Testis (tissue), 2 donors: ENCODE results near the gene EMC1.

Experiments used
- POLR2A ChIP-seq: fragments of 450-650 bp; IDR thresholded peaks from one replicate; pipeline ENCODE4 v1.6.1; 2017; ENCODE audit warnings: antibody characterized with exemption, mild to moderate bottlenecking, moderate library complexity
- TF ChIP-seq, protein P1 (sequence below), 3 experiments: fragments of 450-650 bp in 2 of 3; fragments of 200-600 bp in 1 of 3; sonication (generic) in 1 of 3; IDR thresholded peaks; one replicate each; pipeline ENCODE4 v1.5.1; 2016 to 2019; ENCODE audit warnings: antibody characterized with exemption in 3 of 3, mild to moderate bottlenecking in 2 of 3, moderate library complexity in 1 of 3

DNA sequence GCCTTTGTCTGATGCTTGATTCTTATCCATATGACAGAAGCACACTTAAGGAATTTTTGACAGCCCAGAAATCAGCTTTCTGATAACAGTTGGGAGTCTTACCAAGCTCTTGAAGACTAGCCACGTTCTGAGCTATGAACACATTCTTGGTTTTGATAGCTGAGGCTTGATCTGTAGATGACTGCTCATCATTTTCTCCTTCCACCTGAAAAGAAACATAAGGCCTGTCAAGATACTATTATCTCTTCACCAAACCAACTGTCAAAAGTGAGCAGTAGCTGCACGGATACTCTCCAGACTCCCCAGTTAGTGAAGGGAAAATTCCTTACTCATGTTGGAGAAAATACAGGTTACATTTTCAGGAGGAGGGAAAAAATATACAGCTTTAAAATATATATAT, 53.5 kb downstream of the EMC1 start:
- TF ChIP-seq POLR2A = no peak
- TF ChIP-seq, protein P1, sequence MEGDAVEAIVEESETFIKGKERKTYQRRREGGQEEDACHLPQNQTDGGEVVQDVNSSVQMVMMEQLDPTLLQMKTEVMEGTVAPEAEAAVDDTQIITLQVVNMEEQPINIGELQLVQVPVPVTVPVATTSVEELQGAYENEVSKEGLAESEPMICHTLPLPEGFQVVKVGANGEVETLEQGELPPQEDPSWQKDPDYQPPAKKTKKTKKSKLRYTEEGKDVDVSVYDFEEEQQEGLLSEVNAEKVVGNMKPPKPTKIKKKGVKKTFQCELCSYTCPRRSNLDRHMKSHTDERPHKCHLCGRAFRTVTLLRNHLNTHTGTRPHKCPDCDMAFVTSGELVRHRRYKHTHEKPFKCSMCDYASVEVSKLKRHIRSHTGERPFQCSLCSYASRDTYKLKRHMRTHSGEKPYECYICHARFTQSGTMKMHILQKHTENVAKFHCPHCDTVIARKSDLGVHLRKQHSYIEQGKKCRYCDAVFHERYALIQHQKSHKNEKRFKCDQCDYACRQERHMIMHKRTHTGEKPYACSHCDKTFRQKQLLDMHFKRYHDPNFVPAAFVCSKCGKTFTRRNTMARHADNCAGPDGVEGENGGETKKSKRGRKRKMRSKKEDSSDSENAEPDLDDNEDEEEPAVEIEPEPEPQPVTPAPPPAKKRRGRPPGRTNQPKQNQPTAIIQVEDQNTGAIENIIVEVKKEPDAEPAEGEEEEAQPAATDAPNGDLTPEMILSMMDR (IDR thresholded peaks at IDR 0.05) = no peak
